Stimulated activated CD4-positive, alpha-beta T cell treated with anti-CD3 and anti-CD28 coated beads, Interleukin-15, amount 100 ng/mL, for 24 hours (primary cell): ENCODE measurements around the gene ING5.

Experiments
- DNase-seq: peaks from one replicate; pipeline ENCODE4 v3.0.0-alpha.2; 2020

The ING5 gene

GRCh38 chr2:241673189-241673663, 28.6 kb upstream of the ING5 start:
- no peak for DNase-seq

- DNase-seq, result no peak
Measured at GRCh38 chr2:241673797-241674725, 27.8 kb upstream of the ING5 start.

DNA sequence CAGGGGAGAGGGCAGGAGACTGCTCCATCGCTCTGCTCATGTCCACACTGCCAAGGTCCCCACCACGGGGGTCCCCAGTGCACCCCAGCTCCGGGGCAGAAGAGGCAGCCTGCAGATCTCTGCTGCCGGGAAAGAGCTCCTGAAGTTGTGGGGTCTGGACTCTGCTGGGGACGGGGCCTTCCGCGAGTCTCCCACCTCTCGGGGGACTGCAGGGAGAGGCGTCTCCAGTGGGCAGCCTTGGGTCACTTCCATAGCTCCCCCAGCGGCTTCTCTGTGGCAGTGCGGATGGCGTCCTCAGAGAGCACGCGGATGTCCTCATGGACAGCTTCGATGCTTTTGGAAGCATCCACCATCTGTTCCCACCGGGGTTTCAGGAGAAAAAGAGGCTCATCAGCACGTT, 26.0 kb upstream of the ING5 start:
- no peak for DNase-seq

GRCh38 chr2:241676665-241677064, 25.2 kb upstream of the ING5 start:
- no peak for DNase-seq

DNA sequence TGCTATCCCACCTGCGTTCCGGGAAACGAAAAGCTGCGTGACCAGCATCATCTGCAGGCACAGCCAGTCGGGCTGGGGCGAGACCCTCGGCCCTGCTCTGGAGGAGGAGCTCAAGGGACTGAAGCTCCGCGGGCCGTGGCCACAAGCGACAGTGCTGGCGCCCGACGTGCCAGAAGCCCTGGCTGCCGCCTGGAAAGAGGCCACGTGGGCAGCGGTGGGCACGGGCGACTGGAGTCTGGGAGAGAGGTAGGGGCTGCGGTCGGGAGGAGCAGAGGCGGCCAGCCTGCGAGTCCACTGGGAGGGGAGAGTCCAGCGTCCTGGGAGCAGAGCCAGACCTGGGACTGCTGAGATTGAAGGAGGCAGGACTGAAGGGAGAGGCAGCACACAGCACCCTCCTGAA, 24.4 kb upstream of the ING5 start:
- DNase-seq, result no peak

DNA sequence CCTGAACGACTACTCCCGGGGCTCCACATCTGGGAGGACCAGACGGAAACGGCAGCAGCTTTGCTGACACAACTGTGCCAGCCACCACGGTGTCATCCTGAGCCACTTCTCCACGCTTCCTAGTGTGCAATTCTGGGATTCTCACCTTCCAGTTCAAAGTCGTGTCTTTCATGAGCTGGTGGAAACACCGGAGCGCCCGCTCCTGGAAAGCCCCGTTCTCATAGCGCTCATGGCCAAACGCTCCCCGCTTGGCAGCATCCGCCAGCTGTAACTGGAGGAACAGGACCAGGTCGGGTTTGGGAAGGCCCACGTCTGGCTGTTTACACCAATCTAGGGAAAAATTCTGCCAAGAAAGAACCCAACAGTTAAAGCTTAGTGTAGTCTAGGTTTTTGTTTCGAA, 23.5 kb upstream of the ING5 start:
- DNase-seq, result no peak

GRCh38 chr2:241678784-241679540, 22.9 kb upstream of the ING5 start:
- DNase-seq, result no peak

DNA sequence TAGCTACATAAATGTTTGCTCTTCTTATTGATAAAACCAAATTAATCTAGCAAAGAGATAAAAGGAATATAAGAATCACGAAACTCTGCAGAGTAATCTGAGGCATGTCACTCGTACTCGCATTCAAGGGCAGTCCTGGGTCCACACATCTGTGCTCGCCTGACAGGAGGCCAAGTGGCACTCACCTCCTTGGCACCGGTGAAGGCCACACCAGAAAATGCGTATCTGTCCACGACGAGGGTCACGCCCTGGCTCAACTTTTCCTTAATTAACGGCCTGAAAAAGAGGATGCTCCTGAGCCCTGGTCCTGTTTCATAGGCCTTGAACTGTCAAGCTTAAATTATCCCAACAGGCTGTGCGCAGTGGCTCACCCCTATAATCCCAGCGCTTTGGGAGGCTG, 21.8 kb upstream of the ING5 start:
- no peak for DNase-seq

DNA sequence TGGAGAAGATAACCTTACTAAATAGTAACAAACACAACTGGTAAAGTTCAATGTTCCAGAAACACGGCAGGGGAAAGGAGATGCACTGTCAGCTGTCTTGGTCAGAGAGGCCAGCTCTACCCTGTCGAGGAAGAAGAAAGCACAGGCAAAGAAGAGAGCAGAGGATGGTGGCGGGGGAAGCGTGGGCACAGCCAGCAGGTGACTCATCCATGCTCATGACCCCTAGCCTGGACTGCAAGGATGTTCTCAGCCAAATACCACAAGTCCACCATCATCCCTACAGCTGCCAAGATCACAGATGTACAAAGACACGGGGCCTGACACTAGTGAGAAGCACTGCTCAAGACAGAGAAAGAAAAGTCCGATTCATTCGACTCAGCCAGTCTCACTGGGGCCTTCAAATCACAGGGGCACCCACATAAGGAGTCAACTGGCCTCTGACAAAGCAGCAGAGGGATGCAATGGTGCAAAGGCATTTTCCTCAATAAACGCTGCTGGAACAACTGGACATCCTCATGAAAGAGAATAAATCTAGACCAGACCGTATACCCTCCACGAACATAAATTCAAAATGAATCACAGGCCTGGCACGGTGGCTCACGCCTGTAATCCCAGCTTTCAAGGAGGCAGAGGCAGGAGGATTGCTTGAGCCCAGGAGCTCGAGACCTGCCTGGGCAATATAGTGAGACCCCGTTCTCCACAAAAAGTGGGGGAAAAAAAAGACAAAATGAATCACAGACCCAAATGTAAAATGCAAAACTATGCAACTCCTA, 20.8 kb upstream of the ING5 start:
- DNase-seq, result no peak

GRCh38 chr2:241686324-241686649, 15.6 kb upstream of the ING5 start:
- DNase-seq, result peak; percentile 43

DNA sequence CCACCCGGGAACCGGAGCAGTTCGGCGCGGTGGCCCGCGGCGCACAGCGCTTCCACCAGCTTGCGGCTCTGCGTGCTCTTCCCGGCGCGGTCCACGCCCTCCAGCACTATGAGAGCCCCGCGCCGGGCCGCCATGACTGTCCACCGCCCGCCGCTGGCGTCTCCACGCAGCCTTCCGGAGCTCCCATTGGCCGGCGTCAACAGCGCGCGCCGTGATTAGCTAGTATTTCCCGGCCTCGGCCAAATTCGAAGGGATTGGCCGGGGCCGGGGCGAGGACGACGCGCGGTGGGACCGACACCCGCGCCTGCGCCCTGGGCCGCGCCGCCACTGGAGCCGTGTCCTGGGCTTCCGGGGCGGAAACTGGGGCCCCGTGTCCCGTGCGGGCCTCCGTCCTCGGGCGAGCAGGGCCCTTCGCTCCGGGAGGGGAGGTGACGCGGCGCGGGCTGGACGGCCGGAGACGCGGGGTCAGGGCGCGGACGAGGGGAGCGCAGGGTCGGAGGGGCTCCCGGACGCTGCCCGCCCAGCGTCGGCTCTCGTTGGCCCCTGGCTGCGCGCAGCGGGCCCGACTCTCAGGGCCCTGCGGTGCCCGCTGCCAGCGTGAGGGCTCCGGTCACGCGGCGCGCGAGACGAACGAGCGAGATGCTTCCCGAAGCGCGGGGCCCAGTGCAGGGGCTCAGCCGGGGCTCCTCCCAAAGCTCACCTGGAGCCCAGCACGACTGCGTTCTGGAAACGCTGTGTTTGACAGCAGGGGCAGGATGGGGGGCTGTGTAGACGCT, 15.0 kb upstream of the ING5 start, which contains the start of gene DTYMK:
DTYMK (minus strand) TSS at position 166 of the 776 bp plus-strand sequence; CDS start at position 134, 32 bp downstream.
- DNase-seq, result peak; percentile 97

- DNase-seq, result no peak
Measured at GRCh38 chr2:241689306-241689705, 12.5 kb upstream of the ING5 start.

DNA sequence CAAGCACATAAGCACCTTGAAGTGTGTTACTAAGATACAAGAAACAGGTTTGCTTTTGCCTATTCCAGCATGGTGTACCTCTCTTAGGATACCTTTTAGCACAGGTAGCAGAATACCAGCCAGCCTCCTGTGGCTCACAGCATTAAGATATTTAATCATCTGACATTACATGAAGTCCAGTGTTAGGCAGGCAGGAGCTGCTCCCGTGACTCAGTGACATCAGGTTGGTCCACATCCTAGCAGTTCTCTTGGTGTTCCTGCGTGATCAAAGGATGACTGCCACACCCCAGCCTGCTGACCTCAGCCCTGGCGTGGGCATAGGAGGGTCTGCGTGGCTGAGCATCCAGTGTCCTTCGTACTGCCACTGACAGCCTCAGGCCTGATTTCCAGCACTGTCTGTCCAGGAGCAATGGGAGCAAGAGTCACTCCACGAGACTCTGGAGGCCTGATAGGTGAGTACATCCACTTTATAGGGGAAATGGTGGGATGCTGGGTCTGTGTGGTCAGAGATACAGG, 11.6 kb upstream of the ING5 start:
- DNase-seq, result no peak

- DNase-seq, result no peak
Measured at GRCh38 chr2:241692448-241692847, 9.4 kb upstream of the ING5 start.

GRCh38 chr2:241695651-241696050, 6.2 kb upstream of the ING5 start:
- no peak for DNase-seq

DNA sequence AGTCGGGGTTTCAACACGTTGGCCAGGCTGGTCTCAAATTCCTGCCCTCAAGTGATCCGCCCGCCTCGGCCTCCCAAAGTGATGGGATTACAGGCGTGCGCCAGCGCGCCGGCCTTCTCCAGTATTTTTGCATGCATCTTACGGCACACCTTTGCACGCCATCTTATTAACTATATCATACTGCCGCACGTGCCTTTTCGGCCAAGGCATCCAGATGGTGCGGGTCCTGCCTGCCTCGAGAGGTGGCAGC, 765 bp upstream of the ING5 start:
- DNase-seq, result no peak

DNA sequence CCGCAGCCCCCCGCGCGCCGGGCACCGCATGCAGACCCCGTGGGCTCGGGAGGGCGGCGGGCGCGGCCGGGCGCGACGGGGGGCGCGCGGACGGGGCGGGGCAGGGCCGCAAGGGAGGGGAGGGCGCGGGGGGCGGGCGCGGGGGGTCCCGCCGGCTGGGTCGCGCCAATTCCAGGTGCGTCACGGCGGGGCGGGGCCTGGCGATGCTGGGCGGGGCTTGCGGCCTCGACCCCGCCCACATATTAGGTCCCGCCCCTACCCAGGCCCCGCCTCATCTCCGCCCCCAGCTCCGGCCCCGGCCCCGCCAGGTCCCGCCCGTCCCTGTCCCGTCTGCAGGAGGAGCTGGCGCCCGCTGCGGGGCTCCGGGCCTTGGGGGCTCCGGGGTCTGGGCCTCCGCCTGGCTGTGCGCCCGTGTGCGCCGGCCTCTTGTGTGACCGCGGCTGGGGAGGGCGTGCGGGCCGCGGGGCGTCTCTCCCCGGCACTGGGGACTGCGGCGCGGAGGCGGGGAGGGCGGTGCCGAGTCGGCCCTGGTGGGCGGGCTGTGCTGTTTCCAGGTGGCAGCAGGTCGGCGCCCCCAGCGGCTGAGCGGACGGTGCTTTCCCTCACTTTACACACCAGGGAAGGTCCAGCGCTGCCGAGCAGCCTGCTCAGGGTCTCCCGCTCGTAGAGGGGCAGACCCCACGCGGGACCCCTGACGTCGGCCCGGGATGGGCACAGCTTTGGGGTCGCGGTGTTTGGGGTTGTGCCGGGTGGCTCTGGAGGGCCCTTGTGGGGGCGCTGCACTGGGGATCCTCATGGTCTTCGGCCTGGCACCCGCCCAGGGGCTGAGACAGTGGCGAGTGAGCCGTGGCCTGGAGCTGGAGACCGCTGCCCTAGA, 554 bp downstream of the ING5 start:
- DNase-seq, result peak; percentile 94

GRCh38 chr2:241703032-241703604, 1.3 kb downstream of the ING5 start:
- DNase-seq, result no peak

- DNase-seq, result no peak
Measured at GRCh38 chr2:241706537-241706936, 4.7 kb downstream of the ING5 start.

GRCh38 chr2:241708879-241709278, 7.0 kb downstream of the ING5 start:
- DNase-seq, result no peak

DNA sequence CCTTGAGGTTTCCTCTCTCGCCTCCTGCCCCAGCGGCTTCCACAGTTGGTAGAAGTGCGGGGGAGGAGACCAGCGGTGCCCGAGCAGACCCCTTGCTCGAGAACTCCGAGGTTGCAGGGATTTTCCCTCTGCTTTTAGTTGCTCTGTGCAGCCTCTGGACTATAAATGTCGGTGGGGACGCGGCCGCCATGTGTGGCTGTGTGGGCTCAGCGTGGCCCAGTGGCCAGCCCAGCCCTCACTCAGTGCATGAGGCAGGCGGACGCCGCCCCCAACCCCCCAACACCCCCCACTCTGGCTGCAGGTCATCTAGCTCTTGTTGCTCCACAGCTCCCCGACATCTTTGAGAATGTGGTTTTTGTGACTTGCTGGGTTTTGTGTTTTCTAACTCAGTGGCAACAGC, 17.3 kb downstream of the ING5 start:
- DNase-seq, result no peak
